Fibroblast of lung (primary cell): Measurements from ENCODE around the gene PGGT1B.

Experiments
- EZH2 ChIP-seq: IDR thresholded peaks from 2 replicates; pipeline ENCODE4 v1.5.1; 2012; ENCODE audit warnings: low read length, control low read depth, mild to moderate bottlenecking; ENCODE audit errors: missing control alignments
- TF ChIP-seq, protein P1 (sequence below), 2 donors: IDR thresholded peaks in 1 of 2; conservative IDR thresholded peaks in 1 of 2; 1 replicate in 1 of 2; 2 replicates in 1 of 2; pipeline ENCODE4 v1.5.1; 2011 to 2012; ENCODE audit warnings: low read length in 2 of 2, control low read depth in 1 of 2, inconsistent platforms in 1 of 2, low read depth in 1 of 2, mild to moderate bottlenecking in 1 of 2

GRCh38 chr5:115170929-115171510, 91.7 kb downstream of the PGGT1B start:
- no peak for TF ChIP-seq EZH2
- TF ChIP-seq, protein P1, sequence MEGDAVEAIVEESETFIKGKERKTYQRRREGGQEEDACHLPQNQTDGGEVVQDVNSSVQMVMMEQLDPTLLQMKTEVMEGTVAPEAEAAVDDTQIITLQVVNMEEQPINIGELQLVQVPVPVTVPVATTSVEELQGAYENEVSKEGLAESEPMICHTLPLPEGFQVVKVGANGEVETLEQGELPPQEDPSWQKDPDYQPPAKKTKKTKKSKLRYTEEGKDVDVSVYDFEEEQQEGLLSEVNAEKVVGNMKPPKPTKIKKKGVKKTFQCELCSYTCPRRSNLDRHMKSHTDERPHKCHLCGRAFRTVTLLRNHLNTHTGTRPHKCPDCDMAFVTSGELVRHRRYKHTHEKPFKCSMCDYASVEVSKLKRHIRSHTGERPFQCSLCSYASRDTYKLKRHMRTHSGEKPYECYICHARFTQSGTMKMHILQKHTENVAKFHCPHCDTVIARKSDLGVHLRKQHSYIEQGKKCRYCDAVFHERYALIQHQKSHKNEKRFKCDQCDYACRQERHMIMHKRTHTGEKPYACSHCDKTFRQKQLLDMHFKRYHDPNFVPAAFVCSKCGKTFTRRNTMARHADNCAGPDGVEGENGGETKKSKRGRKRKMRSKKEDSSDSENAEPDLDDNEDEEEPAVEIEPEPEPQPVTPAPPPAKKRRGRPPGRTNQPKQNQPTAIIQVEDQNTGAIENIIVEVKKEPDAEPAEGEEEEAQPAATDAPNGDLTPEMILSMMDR (conservative IDR thresholded peaks at IDR 0.05 in 1 of 2, IDR thresholded peaks at IDR 0.05 in 1 of 2; ENCODE audit: low read depth in 1 of 2, low read length in 2 of 2): no peak
